Endodermal cell (in vitro differentiated cells): Measurements from ENCODE around the gene WDR87. TPM values are rescaled to one million over a fixed set of nuclear protein-coding genes. Genes with fewer than 3 reads are reported as not detected.

Experiments used
- DNase-seq: peaks from one replicate; pipeline ENCODE4 v3.0.0-alpha.2; 2017
- H3K27ac ChIP-seq: 2 replicates; pipeline ENCODE4 v1.5.1; 2013; ENCODE audit warnings: mild to moderate bottlenecking, low read depth, low read length, moderate library complexity
- H3K27me3 ChIP-seq: 2 replicates; pipeline ENCODE4 v1.6.1; 2013; ENCODE audit warnings: mild to moderate bottlenecking, low read length, moderate library complexity; ENCODE audit not compliant: insufficient read depth, control insufficient read depth, poor library complexity, severe bottlenecking
- H3K36me3 ChIP-seq: 2 replicates; pipeline ENCODE4 v1.7.0; 2013; ENCODE audit warnings: mild to moderate bottlenecking, low read length, moderate library complexity; ENCODE audit not compliant: control insufficient read depth, insufficient read depth
- H3K4me1 ChIP-seq: one replicate; pipeline ENCODE4 v1.7.0; 2013; ENCODE audit warnings: low read length; ENCODE audit not compliant: control insufficient read depth, insufficient read depth
- H3K4me3 ChIP-seq: 2 replicates; pipeline ENCODE4 v1.5.1; 2013; ENCODE audit warnings: mild to moderate bottlenecking, low read length, moderate library complexity
- H3K9ac ChIP-seq: 2 replicates; pipeline ENCODE4 v1.6.1; 2013; ENCODE audit warnings: mild to moderate bottlenecking, low read length, moderate library complexity; ENCODE audit not compliant: poor library complexity, severe bottlenecking; ENCODE audit errors: extremely low read depth
- H3K9me3 ChIP-seq: 2 replicates; pipeline ENCODE4 v1.6.1; 2013; ENCODE audit warnings: mild to moderate bottlenecking, low read length, moderate library complexity; ENCODE audit not compliant: control insufficient read depth
- H3K27ac Mint-ChIP-seq: 2 replicates; pipeline ENCODE4 v1.8.0; 2020; ENCODE audit warnings: mixed read lengths
- H3K27me3 Mint-ChIP-seq: 2 replicates; pipeline ENCODE4 v1.8.0; 2021; ENCODE audit warnings: mild to moderate bottlenecking, mixed read lengths; ENCODE audit not compliant: insufficient read depth
- H3K36me3 Mint-ChIP-seq: 2 replicates; pipeline ENCODE4 v1.8.0; 2020; ENCODE audit warnings: low read depth, mixed read lengths
- H3K4me1 Mint-ChIP-seq: 2 replicates; pipeline ENCODE4 v1.8.0; 2020; ENCODE audit warnings: mixed read lengths
- H3K4me3 Mint-ChIP-seq: 2 replicates; pipeline ENCODE4 v1.8.0; 2020; ENCODE audit warnings: mild to moderate bottlenecking, moderate library complexity, mixed read lengths
- H3K9me3 Mint-ChIP-seq: 2 replicates; pipeline ENCODE4 v1.8.0; 2020; ENCODE audit warnings: mild to moderate bottlenecking, mixed read lengths
- CTCF ChIP-seq: fragments of 200-600 bp; sonication (generic); conservative IDR thresholded peaks from 2 replicates; pipeline ENCODE4 v1.5.0; 2021; ENCODE audit warnings: antibody characterized with exemption, mild to moderate bottlenecking
- WGBS, 2 experiments: methylation state at CpG; one replicate each; pipeline versions ENCODE4 v1.1.5 to v1.1.7; 2013; ENCODE audit warnings: missing lambda C conversion rate in 2 of 2, mixed read lengths in 1 of 2; ENCODE audit not compliant: insufficient coverage in 1 of 2, insufficient read length in 1 of 2; 5-methylcytosine and 5-hydroxymethylcytosine counted together
- long read RNA-seq, 4 experiments: library from polyadenylated mRNA in 2 of 4; library from RNA in 1 of 4; library from capped mRNA in 1 of 4; stranded (forward) in 3 of 4; unstranded in 1 of 4; transcript quantifications; one replicate each; pipeline ENCODE4 v2.0.0, GENCODE V29; 2020 to 2021; ENCODE audit warnings: inconsistent platforms in 1 of 4
- polyA plus RNA-seq, 2 experiments: library from polyadenylated mRNA; stranded (reverse); fragments of 50-300 nt; gene quantifications; one replicate each; pipeline ENCODE4 v1.2.3, GENCODE V29; 2013
- total RNA-seq, 2 donors: library from RNA; stranded (reverse); fragmentation: NEBNext Ultra II Directional in 1 of 2; extraction: Animal tissue kit (Norgen Biotek cat#: 25700) in 1 of 2; gene quantifications; 2 replicates in 1 of 2; 3 replicates in 1 of 2; pipeline ENCODE4 v1.2.1, GENCODE V29; 2021

The WDR87 gene
- not detected for total RNA-seq
- polyA plus RNA-seq (2013, experiment 1 of 2): not detected
- polyA plus RNA-seq (2013, experiment 2 of 2): not detected
- long read RNA-seq, experiment 1: 0 reads
- long read RNA-seq, experiment 2: 0 reads
- long read RNA-seq, experiment 3: 0 reads
- long read RNA-seq, experiment 4: 0 reads

- Mint-ChIP-seq H3K4me3 (peak within 1 kb of the TSS; percentile 89), H3K4me1 (peaks cover 28% of the 10 kb centered on the region)
These were observed at the start of gene WDR87 for GRCh38 chr19:37905946-37906868. TSS of gene WDR87 (minus strand) at chr19:37906594. CDS start at chr19:37898239, 8,355 bp downstream.

GRCh38 chr19:37955986-37956385 is 49.6 kb upstream of the WDR87 start:
- 94 to 100% methylated on average over 5 to 8 of the region's 8 CpGs for WGBS, 2 experiments
- Mint-ChIP-seq H3K27me3 (no peaks in the 10 kb centered on the region), H3K4me3 (no peak overlapping the region), H3K27ac (no peak overlapping the region), H3K36me3 (peaks cover 5% of the 10 kb centered on the region), H3K9me3 (peaks cover 6% of the 10 kb centered on the region), H3K4me1 (peaks cover 22% of the 10 kb centered on the region)
- no peak overlapping the region for H3K4me3 ChIP-seq
- H3K9me3 ChIP-seq: no peaks in the 10 kb centered on the region
- H3K27ac ChIP-seq: no peak overlapping the region
- H3K9ac ChIP-seq: no peak overlapping the region
- no peak for TF ChIP-seq CTCF
- peaks cover 6% of the 10 kb centered on the region for H3K4me1 ChIP-seq
- H3K27me3 ChIP-seq: no peaks in the 10 kb centered on the region
- no peak for DNase-seq
- H3K36me3 ChIP-seq: no peaks in the 10 kb centered on the region

More at GRCh38 chr19:37905946-37906868, at the start of gene WDR87:
- DNase-seq: peak; percentile 95
- peak within 1 kb of the TSS; percentile 55 for H3K27ac ChIP-seq
- Mint-ChIP-seq H3K36me3 (peaks cover 5% of the 10 kb centered on the region), H3K27ac (peak within 1 kb of the TSS; percentile 99), H3K9me3 (no peaks in the 10 kb centered on the region), H3K27me3 (no peaks in the 10 kb centered on the region)
- peak; percentile 38 for TF ChIP-seq CTCF
- peak within 1 kb of the TSS; percentile 84 for H3K4me3 ChIP-seq
- H3K27me3 ChIP-seq: no peaks in the 10 kb centered on the region
- no peaks in the 10 kb centered on the region for H3K9me3 ChIP-seq
- H3K36me3 ChIP-seq: no peaks in the 10 kb centered on the region
- peaks cover 4% of the 10 kb centered on the region for H3K4me1 ChIP-seq
- peak within 1 kb of the TSS; percentile 92 for H3K9ac ChIP-seq
- 5 to 11% methylated on average over 21 to 63 of the region's 63 CpGs for WGBS, 2 experiments

- 56 to 81% methylated on average over 8 to 10 of the region's 10 CpGs for WGBS, 2 experiments
- no peak overlapping the region for H3K27ac ChIP-seq
- H3K27ac Mint-ChIP-seq: peak overlapping the region; percentile 85
These were observed 48.1 kb upstream of the WDR87 start for GRCh38 chr19:37954421-37954874.

More at GRCh38 chr19:37954421-37954874, 48.1 kb upstream of the WDR87 start:
- no peaks in the 10 kb centered on the region for H3K27me3 Mint-ChIP-seq
- no peaks in the 10 kb centered on the region for H3K36me3 ChIP-seq
- H3K9me3 ChIP-seq: no peaks in the 10 kb centered on the region
- no peak for TF ChIP-seq CTCF
- no peak overlapping the region for H3K4me3 Mint-ChIP-seq
- no peak overlapping the region for H3K9ac ChIP-seq
- H3K27me3 ChIP-seq: no peaks in the 10 kb centered on the region
- H3K4me1 ChIP-seq: peaks cover 6% of the 10 kb centered on the region
- DNase-seq: no peak
- H3K4me1 Mint-ChIP-seq: peaks cover 22% of the 10 kb centered on the region
- H3K36me3 Mint-ChIP-seq: peaks cover 11% of the 10 kb centered on the region
- H3K9me3 Mint-ChIP-seq: peaks cover 6% of the 10 kb centered on the region
- no peak overlapping the region for H3K4me3 ChIP-seq
